Mesothelial cell of epicardium (in vitro differentiated cells): ENCODE results near the gene CEP164. TPM values are rescaled to one million over a fixed set of nuclear protein-coding genes. Genes with fewer than 3 reads are reported as not detected.
A peak's percentile ranks its signal among the peaks of the same experiment; 100 is the strongest.

Source experiments
- DNase-seq, 2 experiments: peaks; one replicate each; pipeline ENCODE4 v3.0.0; 2021; ENCODE audit warnings: low spot score in 2 of 2; ENCODE audit not compliant: unreplicated experiment in 2 of 2
- H3K27ac Mint-ChIP-seq: 2 replicates; pipeline ENCODE4 v1.8.0; 2021; ENCODE audit warnings: mixed read lengths
- H3K27me3 Mint-ChIP-seq: 2 replicates; pipeline ENCODE4 v1.8.0; 2021; ENCODE audit warnings: low read depth, mixed read lengths
- H3K36me3 Mint-ChIP-seq: 2 replicates; pipeline ENCODE4 v1.8.0; 2021; ENCODE audit warnings: mixed read lengths
- H3K4me1 Mint-ChIP-seq: 2 replicates; pipeline ENCODE4 v1.8.0; 2021; ENCODE audit warnings: mixed read lengths
- H3K4me3 Mint-ChIP-seq: 2 replicates; pipeline ENCODE4 v1.8.0; 2021; ENCODE audit warnings: mild to moderate bottlenecking, moderate library complexity, mixed read lengths
- H3K9me3 Mint-ChIP-seq: 2 replicates; pipeline ENCODE4 v1.8.0; 2021; ENCODE audit warnings: mixed read lengths
- CTCF ChIP-seq: fragments of 200-600 bp; sonication (generic); IDR thresholded peaks from one replicate; pipeline ENCODE4 v1.5.0; 2021; ENCODE audit warnings: antibody characterized with exemption; ENCODE audit not compliant: unreplicated experiment
- total RNA-seq: library from RNA; stranded (reverse); gene quantifications from 3 replicates; pipeline ENCODE4 v1.2.1, GENCODE V29; 2021

CEP164 gene
- total RNA-seq, 1 donor from 2014 or later: 51.1 TPM

DNA sequence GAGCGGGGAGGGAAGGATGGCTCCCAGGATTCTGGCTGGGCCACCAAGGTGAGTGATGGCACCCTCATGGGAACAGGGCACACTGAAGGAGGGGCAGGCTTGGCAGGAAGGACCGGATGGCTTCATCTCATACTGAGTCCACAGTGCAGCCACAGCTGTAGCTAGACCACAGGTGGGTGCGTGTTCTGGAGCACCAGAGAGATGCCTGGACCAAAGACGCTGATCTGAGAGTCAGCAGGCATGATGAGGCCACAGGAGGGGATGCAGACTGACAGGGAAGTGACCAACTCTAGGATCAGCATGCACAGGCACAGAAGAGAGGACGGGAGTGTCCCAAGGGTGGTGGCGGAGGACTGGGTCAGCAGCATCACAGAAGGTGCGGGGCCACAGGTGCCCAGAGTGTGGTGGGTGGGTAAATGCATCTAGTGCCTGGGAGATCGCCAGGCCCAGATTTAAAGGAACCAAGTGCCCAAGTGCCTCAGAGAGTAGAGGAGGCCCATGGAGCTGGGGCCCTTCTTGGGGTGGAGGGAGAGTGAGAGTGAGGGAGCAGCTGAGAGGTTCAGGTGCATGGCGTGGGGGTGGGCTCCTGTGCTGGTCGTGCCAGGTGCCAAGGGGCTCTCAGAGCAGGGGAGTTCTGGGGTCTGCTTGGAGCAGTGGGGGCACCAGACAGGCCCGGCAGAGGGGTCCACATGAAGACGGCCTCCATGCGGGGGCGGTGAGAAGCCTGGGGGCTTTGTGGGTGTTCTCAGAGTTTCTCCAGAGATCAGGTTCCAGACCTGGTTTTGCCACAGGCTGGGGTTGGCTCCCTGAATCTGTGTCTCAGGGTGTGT lies 113.7 kb downstream of the CEP164 start:
- Mint-ChIP-seq H3K4me3 (no peak overlapping the region), H3K27me3 (peaks cover 47% of the 10 kb centered on the region), H3K36me3 (no peaks in the 10 kb centered on the region), H3K9me3 (no peaks in the 10 kb centered on the region), H3K27ac (no peak overlapping the region), H3K4me1 (peaks cover 18% of the 10 kb centered on the region)
- TF ChIP-seq CTCF: no peak
- DNase-seq: no peak

- Mint-ChIP-seq H3K4me1 (peaks cover 18% of the 10 kb centered on the region), H3K9me3 (no peaks in the 10 kb centered on the region), H3K27me3 (peaks cover 48% of the 10 kb centered on the region), H3K36me3 (no peaks in the 10 kb centered on the region), H3K27ac (no peak overlapping the region), H3K4me3 (no peak overlapping the region)
- TF ChIP-seq CTCF: no peak
- no peak for DNase-seq
Observed at GRCh38 chr11:117442049-117442868, 114.6 kb downstream of the CEP164 start.

- no peaks in the 10 kb centered on the region for H3K36me3 Mint-ChIP-seq
- no peak for TF ChIP-seq CTCF
- no peak overlapping the region for H3K4me3 Mint-ChIP-seq
- no peaks in the 10 kb centered on the region for H3K9me3 Mint-ChIP-seq
- no peak overlapping the region for H3K27ac Mint-ChIP-seq
- H3K4me1 Mint-ChIP-seq: peaks cover 18% of the 10 kb centered on the region
- DNase-seq: no peak
- H3K27me3 Mint-ChIP-seq: peaks cover 52% of the 10 kb centered on the region
Observed at GRCh38 chr11:117442869-117443239, 115.2 kb downstream of the CEP164 start.

GRCh38 chr11:117443266-117444186 lies 115.9 kb downstream of the CEP164 start:
- peak; percentile 28 for TF ChIP-seq CTCF
- H3K27ac Mint-ChIP-seq: no peak overlapping the region
- peaks cover 56% of the 10 kb centered on the region for H3K27me3 Mint-ChIP-seq
- no peaks in the 10 kb centered on the region for H3K9me3 Mint-ChIP-seq
- peaks cover 18% of the 10 kb centered on the region for H3K4me1 Mint-ChIP-seq
- H3K4me3 Mint-ChIP-seq: no peak overlapping the region
- DNase-seq: peak; percentile 57 to 71
- H3K36me3 Mint-ChIP-seq: no peaks in the 10 kb centered on the region

GRCh38 chr11:117444256-117444655 lies 116.6 kb downstream of the CEP164 start:
- Mint-ChIP-seq H3K36me3 (no peaks in the 10 kb centered on the region), H3K27ac (no peak overlapping the region), H3K4me1 (peaks cover 18% of the 10 kb centered on the region), H3K9me3 (no peaks in the 10 kb centered on the region), H3K27me3 (peaks cover 60% of the 10 kb centered on the region), H3K4me3 (no peak overlapping the region)
- DNase-seq: no peak
- TF ChIP-seq CTCF: no peak
